Urothelium cell line (cell line): ENCODE results near the gene SLC2A5.
"Not testable (repeated sequence)": the region's sequence is repeated elsewhere in the genome, so short reads cannot be mapped to it uniquely, and the experiment has no call there.

Experiments used
- DNase-seq: peaks from one replicate; pipeline ENCODE4 v3.0.0; 2011; ENCODE audit warnings: low spot score, mixed read lengths
- FAIRE-seq: peaks from 2 replicates; lab custom pipeline; 2011; peaks lifted over from hg19 to GRCh38; lab: Jason Lieb, UNC

SLC2A5 gene

DNA sequence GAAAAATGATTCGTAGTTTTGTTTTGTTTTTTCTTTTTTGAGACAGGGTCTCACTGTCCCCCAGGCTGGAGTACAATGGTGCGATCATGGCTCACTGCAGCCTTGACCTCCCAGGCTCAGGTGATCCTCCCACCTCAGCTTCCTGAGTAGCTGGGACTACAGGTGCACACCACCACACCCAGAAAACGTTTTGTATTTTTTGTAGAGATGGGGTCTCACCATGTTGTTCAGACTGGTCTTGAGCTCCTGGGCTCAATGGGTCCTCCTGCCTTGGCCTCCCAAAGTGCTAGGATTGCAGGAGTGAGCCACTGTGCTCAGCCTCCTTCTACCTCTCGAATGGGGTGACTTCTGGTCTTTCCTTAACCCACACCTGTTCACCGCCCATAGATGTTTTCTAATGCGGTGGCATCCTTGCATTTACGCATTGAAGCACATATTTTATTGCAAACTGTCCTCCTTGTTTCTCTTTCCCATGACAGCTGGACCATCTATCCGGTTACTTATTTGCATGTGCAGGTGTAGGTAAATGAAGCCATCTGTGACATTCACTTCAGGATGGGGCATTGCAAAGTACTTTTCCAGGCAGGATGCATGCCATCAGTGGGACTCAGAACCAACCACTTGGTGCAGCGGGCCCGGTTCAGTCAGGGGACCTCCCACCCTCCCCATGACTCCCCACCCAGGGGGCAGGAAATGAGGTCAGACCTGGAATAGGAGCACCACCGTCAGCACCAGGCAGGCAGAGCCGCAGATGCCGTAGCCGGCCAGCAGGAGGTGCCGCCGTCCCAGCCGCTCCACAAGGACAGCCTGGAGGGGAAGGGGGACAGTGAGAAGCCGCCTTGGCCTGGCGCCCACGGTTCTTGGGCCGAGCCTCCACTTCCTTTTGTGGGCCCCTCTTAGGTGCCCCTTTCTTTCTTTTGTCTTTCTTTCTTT, 59.7 kb downstream of the SLC2A5 start:
- no peak for FAIRE-seq
- no peak for DNase-seq

DNA sequence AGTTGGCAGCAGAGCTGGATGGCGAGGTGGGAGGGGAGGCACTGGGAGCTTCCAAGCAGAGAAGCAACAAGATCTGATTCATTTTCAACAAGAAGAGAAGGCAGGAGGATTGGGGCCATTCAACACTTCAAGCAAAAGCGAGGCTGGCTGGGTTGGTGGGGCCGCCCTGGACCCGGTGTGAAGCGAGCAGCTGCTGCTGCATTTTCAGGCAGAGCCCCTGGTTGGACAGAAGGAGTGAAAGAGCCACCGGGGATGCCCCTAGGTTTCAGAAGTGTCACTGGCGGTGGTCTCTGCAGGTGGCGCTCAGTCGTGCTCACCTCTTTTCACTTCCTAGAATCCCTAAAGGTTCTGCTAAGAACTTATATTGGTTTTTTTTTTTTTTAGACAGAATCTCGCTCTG, 61.2 kb downstream of the SLC2A5 start:
- DNase-seq, result no peak
- no peak for FAIRE-seq

DNA sequence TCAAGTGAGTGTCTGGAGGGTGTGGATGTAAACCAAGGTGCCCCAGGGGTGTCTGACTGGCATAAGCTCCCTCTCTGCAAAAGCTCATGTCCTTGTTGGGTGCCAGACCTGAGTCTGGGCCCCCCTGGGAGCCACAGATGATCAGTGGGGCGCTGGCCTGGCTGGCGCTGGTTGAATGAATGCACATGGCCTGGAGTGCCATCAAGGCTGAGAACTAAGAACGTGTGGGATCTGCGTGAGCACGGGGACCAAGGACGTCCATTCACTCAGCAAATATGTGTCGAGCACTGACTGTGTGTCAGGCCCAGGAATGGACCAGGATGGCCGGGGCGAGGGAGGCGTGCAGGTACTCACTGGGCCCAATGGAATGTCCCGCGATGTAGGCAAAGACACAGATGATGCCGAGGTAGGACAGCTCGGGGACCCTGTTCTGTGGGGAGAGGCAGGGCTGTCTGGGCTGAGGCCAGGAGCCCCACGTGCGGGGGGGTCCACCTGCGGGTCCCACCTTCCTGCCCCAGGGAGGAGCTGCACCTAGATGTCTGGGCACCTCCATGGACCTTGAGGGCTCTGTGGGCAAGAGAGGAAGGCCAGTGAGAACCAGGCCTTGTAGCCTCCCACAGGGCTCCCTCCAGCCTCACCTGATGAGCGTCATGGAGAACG, 62.3 kb downstream of the SLC2A5 start:
- DNase-seq (no peak), FAIRE-seq (no peak)

DNA sequence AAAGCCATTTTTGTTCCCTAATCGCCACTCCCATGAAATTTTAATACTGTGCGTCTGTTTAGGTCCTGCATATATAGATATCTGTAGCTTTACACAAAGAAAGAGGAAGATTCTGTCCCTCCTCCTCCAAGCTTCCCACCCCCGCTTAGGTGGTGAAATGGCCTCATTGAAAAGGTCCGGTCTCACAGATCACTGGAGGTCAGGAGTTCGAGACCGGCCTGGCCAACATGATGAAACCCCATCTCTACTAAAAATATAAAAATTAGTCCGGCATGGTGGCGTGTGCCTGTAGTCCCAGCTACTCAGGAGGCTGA, 64.1 kb downstream of the SLC2A5 start:
- FAIRE-seq, result no peak

DNA sequence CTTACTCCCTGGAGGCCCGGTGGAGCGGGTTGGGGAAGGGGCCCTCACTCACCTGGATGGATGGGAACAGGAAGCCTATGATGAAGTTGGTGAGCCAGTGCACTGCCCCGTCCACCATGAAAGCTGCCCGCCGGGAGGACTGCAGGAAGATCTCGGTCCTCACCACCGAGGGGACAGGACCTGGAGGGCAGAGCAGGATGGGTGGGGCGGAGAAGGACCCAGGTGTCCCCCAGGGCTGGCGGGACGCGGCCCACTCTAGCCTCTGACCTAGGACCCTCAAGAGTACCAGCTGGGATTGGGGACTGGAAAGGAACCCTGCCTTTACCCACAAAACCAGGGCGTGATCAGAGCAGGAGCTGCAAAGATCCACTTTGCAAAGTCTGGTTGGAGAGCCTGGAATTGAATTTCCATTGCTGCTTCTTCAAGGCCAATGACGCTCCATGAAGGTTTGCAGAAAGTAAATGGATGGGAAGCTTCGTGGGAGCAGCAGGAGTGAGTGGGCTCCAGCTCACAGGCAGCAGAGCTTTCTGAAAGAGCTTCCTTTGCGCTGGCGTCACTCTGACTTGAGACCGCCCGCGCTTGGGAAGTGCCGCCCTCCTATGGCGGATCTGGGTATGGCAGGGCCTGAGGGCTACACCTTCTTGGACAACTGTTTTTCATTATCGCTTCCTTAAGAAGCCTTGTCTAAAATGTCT, 64.6 kb downstream of the SLC2A5 start:
- no peak for FAIRE-seq
- DNase-seq, result peak; percentile 88

More for the DNA sequence above, 64.1 kb downstream of the SLC2A5 start:
- no peak for DNase-seq

DNA sequence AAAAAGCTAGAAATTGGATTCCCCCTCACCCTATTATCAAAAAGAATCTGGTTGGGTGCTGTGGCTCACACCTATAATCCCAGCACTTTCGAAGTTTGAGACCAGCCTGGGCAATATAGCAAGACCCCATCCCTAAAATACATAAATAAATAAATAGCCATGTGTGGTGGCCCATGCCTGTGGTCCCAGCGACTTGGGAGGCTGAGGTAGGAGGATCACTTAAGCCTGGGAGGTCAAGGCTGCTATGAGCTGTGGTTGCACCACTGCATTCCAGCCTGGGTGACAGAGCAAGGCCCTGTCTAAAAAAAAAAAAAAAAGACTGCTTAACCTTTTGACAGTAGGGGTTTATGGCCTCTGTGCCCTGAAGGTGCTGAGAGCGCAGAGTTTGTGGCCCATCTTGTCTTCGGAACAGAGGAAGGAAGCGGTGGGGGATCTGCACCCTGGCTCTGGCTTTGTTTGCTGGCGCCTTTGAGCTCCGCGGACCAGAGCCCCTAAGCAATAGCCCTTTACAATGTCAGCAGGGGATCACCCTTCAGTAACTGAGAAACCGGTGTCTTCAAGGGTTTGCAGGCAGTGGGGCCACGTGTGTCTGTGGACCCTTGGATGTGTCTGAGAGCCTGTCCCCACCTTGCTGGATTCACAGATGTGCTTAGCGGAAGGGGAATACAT, 65.3 kb downstream of the SLC2A5 start:
- FAIRE-seq (no peak), DNase-seq (no peak)

DNA sequence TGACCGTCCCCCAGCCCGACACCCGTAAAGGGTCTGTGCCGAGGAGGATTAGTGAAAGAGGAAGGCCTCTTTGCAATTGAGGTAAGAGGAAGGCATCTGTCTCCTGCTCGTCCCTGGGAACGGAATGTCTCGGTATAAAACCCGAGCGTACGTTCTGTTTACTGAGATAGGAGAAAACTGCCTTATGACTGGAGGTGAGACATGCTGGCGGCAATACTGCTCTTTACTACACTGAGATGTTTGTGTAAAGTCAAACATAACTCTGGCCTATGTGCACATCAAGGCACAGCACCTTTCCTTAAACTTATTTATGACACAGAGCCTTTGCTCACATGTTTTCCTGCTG, 67.2 kb downstream of the SLC2A5 start:
- DNase-seq, FAIRE-seq: not testable (repeated sequence)

DNA sequence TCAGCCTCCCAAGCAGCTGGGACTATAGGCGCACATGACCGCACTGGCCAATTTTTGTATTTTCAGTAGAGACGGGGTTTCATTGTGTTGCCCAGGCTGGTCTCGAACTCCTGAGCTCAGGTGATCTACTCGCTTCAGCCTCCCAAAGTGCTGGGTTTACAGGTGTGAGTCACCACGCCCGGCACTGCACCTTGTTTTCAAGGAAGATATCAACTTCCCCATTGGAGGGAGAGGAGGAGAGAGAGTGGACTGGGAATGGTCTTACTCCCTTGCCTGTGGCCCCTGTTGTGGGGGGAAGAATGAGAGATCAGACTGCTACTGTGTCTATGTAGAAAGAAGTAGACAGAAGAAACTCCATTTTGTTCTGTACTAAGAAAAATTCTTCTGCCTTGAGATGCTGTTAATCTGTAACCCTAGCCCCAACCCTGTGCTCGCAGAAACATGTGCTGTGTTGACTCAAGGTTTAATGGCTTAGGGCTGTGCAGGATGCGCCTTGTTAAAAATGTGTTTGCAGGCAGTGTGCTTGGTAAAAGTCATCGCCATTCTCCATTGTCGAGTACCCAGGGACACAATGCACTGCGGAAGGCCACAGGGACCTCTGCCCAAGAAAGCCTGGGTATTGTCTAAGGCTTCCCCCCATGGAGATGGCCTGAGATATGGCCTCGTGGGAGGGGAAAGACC, 67.8 kb downstream of the SLC2A5 start:
- not testable (repeated sequence) for FAIRE-seq, DNase-seq

DNA sequence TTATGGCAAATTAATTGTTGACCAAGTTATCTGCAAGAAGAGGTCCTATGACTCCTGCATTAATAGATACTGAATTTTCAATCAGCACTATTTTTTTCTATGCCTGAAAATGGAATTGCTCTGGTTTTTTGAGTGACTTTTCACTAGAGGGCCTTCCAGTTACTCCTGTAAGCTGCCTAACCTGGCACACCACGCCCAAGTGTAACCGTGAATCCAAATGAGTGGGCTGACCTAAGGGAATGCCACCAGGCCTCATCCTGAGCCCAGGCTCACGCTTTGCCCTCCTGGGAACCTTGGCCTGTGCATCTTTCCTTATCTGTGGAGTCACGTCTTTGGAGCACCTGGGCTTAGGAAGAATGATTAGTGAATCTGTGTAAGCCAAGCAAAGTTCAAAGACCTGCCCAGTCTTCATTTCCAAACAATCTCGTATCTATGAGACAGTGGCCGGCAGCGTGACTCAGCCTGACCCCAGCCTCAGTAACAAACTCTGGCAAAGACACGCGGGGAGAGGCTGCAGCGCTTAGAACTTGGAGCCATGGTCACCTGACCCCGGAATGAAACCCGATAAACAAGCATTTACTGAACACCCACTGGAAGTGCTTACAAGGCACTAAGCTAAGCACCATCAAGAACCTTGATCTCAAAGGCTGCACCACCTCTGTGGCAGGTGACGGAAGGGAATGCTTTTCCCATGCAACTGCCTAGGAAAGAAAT, 75.3 kb downstream of the SLC2A5 start:
- not testable (repeated sequence) for FAIRE-seq, DNase-seq

DNA sequence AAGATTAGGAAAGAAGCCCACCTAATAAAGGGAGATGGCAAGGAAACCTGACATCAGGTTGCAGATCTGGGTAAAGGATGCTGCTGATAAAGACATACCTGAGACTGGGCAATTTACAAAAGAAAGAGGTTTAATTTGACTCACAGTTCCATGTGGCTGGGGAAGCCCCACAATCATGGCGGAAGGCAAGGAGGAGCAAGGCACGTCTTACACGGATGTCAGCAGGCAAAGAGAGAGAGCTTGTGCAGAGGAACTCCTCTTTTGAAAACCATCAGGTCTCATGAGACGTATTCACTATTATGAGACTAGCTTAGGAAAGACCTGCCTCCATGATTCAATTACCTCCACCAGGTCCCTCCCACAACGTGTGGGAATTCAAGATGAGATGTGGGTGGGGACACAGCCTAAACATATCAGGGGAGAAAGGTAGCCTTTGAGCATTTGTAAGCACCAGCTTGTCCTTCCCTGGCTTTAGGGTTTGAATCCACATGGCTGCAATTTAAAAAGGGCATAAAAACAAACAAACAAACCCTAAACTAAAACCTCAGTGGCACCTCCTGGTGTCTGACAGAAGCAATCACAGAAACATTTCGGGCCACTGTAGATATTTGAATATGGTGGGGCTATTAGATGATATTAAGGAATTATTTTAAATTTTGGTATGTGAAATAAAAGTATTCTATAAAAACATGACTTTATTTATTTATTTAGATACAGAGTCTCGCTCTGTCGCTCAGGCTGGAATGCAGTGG, 76.3 kb downstream of the SLC2A5 start:
- no peak for DNase-seq
- FAIRE-seq, result no peak

DNA sequence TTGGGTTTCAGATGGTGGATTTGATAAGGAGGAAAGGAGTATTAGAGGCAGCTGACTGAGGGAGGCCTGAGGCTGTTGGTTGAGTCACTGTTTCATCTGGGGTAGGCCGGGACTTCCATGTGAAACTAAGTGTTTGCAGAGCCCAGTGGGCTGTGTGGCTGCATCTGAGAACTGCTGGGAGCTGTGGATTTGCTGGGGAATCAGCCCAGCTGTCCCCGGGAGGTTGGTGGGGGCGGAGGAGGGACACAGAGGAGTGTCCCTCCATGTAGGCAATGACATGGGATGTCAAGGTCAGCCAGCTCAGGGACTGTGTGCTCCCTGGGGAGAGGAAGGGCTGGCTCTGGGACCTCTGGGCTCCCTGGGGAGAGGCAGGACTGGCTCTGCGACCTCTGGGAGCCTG, 79.6 kb downstream of the SLC2A5 start:
- FAIRE-seq, result no peak
- no peak for DNase-seq

DNA sequence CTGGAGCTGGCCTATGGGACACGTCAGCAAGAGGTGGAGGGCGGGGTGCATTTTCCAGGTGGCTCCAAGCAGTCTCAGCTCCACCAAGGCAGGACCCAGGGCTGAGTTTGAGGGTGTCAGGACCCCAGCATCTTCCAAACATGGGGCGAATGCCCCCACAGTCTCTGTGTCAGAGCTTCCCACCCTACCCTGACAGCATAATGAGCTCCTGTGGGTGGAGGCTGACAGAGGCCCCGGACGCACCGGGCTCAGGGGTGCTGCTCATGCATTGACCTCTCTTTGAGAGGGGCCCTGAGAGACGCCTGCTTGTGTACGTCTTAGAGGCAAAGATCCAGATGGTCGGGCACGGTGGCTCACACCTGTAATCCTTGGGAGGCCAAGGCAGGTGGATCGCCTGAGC, 80.4 kb downstream of the SLC2A5 start:
- no peak for DNase-seq
- FAIRE-seq, result no peak

DNA sequence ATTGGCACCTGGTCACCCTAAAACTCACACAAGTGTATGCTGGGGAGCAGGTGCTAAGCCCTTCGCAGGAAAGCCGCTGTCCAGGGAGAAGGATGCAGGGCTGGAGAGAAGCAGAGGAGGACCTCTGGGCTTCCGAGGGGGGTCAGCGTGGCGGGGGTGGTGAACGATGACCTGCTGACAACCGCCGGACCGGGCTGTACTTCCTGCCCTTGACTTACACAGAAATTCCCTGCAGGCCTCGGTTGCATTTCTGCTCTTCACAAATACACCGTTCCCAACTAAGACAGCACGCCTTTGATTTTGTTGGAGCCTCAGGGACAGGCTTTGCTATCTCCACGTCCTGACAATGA, 80.8 kb downstream of the SLC2A5 start:
- DNase-seq (no peak), FAIRE-seq (no peak)

DNA sequence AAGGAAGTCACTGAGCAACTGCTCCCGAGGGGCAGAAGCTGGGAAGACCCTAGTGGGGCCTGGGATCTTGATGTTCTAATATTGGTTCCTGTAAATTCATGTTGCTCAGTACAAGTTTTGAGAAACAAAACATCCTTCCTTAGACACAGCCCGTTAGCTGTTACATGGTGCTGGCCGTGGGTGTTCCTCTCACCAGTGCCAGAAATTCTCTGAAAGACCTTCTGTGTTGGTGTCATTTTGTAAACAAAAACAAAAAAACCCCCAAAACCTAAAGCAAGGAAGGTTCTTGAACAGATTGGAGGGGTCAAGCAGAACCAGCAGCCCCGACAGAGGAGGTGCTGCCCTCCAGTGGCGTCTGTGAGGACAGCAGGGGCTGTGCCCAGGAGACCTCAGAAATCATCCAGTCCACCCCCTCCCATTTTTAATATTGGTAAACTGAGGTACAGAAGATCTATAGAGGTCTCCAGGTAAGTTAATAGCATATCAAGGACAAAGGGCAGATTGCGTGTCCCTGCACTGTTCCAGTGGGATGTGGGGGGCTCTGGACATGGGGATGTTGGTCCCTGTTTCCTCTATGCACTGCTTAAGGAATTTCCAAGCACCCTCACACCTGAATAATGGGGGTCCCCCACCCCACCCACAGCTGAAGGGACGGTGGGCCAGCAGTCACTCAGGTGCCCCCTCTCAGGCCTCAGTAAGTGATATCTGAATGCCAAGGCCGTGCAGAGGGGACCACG, 81.4 kb downstream of the SLC2A5 start:
- DNase-seq (peak; percentile 74), FAIRE-seq (no peak)

DNA sequence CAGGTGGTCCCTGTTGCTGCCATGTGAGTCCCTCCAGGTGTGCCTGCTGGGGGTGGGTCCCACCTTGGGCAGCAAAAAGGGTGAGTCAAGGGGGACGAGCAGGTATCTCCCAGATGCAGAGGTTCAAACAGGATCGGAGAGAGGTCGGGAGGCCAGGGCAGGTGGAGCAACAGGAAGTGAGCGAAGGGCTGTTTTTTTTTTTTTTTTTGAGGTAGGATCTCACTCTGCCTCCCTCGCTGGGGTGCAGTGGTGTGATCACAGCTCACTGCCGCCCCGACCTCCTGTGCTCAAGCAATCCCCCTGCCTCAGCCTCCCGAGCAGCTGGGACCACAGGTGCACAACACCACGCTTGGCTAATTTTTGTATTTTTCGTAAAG, 82.6 kb downstream of the SLC2A5 start:
- FAIRE-seq (no peak), DNase-seq (no peak)

DNA sequence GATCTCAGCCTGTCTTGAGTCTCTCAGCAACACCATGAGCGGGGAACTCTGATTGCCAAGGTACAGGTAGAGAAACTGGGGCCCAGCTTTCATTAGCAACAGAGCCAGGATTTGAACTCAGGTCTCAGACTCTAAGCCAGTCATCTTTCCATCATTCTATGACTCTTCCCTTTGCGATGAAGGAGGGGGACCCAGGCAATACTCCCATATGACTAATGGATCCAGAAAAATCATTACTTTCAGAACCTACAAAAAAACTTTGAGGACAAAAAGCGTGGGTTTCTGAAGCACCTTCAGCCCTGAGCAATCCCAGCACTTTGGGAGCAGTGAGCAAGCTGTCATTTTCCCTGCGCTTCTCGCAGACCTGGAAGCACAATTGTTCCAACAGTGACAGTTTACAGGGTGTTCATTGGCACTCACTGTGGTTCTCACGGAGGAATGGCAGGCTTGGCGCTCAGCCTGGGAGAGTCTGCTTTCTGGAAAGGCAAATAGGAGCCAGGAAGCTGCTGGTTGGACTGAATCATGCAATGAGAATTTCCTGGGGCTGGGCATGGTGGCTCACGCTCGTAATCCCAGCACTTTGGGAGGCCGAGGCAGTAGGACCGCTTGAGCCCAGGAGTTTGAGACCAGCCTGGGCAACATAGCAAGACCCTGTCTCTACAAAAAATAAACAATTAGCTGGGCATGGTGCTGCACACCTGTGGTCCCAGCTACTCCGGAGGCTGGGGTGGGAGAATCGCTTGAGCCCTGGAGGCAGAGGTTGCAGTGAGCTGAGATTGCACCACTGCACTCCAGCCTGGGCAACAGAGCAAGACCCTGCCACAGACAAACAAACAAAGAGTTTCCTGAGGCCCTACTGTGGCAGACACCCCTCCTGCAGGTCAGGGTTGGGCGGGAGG, 83.3 kb downstream of the SLC2A5 start:
- DNase-seq, result peak; percentile 88
- peak; percentile 44 for FAIRE-seq
